Liver (tissue), 9 donors: ENCODE data around the gene CFAP77. TPM values are rescaled to one million over a fixed set of nuclear protein-coding genes. Genes with fewer than 3 reads are reported as not detected.

ENCODE experiments used
- DNase-seq: peaks from one replicate; pipeline ENCODE4 v3.0.0-alpha.2; 2017; ENCODE audit warnings: low spot score
- H3K27ac ChIP-seq, 2 donors: one replicate each; pipeline ENCODE4 v1.7.0; 2013; ENCODE audit warnings: inconsistent platforms in 2 of 2, low read length in 2 of 2, control low read depth in 1 of 2, low read depth in 1 of 2, mild to moderate bottlenecking in 1 of 2
- H3K27me3 ChIP-seq, 4 donors: one replicate each; pipeline versions ENCODE4 v1.6.1 to v1.7.0; 2013; ENCODE audit warnings: low read length in 3 of 4, inconsistent platforms in 1 of 4, mild to moderate bottlenecking in 1 of 4, moderate library complexity in 1 of 4; ENCODE audit not compliant: control insufficient read depth in 4 of 4, insufficient read depth in 4 of 4
- H3K36me3 ChIP-seq, 4 donors: one replicate each; pipeline versions ENCODE4 v1.6.1 to v1.7.0; 2013; ENCODE audit warnings: low read length in 3 of 4, mild to moderate bottlenecking in 3 of 4, low read depth in 1 of 4, moderate library complexity in 1 of 4; ENCODE audit not compliant: control insufficient read depth in 4 of 4, insufficient read depth in 3 of 4
- H3K4me1 ChIP-seq, 4 donors: one replicate each; pipeline versions ENCODE4 v1.6.1 to v1.7.0; 2013; ENCODE audit warnings: low read length in 3 of 4, mild to moderate bottlenecking in 3 of 4, moderate library complexity in 1 of 4; ENCODE audit not compliant: control insufficient read depth in 4 of 4, insufficient read depth in 4 of 4
- H3K4me3 ChIP-seq, 3 donors: one replicate each; pipeline versions ENCODE4 v1.6.1 to v1.7.0; 2013; ENCODE audit warnings: low read length in 3 of 3, control low read depth in 1 of 3, low read depth in 1 of 3, mild to moderate bottlenecking in 1 of 3
- H3K9ac ChIP-seq, 2 donors: one replicate each; pipeline ENCODE4 v1.7.0; 2013; ENCODE audit warnings: low read length in 2 of 2, mild to moderate bottlenecking in 2 of 2, moderate library complexity in 2 of 2, control low read depth in 1 of 2, low read depth in 1 of 2
- H3K9me3 ChIP-seq, 4 donors: one replicate each; pipeline versions ENCODE4 v1.6.1 to v1.7.0; 2013; ENCODE audit warnings: low read length in 3 of 4; ENCODE audit not compliant: control insufficient read depth in 4 of 4
- ATF3 ChIP-seq: IDR thresholded peaks from 2 replicates; pipeline ENCODE4 v1.6.1; 2016; ENCODE audit warnings: antibody characterized with exemption
- CTCF ChIP-seq: fragments of 150-350 bp; IDR thresholded peaks from 2 replicates; pipeline ENCODE4 v1.5.1; 2017; ENCODE audit warnings: improper control_type of control experiment, low read depth, low read length; ENCODE audit not compliant: missing input control
- EGR1 ChIP-seq, 2 donors: IDR thresholded peaks; 2 replicates each; pipeline ENCODE4 v1.6.1; 2016 to 2018; ENCODE audit warnings: antibody characterized with exemption in 2 of 2, low read depth in 2 of 2
- FOXA1 ChIP-seq: IDR thresholded peaks from 2 replicates; pipeline ENCODE4 v1.6.1; 2016; ENCODE audit warnings: antibody characterized with exemption
- FOXA2 ChIP-seq: IDR thresholded peaks from 2 replicates; pipeline ENCODE4 v1.6.1; 2016; ENCODE audit warnings: antibody characterized with exemption
- GABPA ChIP-seq, 2 donors: IDR thresholded peaks in 1 of 2; conservative IDR thresholded peaks in 1 of 2; 2 replicates each; pipeline ENCODE4 v1.6.1; 2016; ENCODE audit warnings: antibody characterized with exemption in 2 of 2, mild to moderate bottlenecking in 1 of 2, moderate library complexity in 1 of 2
- HNF4A ChIP-seq, 2 donors: conservative IDR thresholded peaks; 2 replicates each; pipeline ENCODE4 v1.6.1; 2016; ENCODE audit warnings: antibody characterized with exemption in 2 of 2, mild to moderate bottlenecking in 2 of 2
- HNF4G ChIP-seq: IDR thresholded peaks from 2 replicates; pipeline ENCODE4 v1.6.1; 2016; ENCODE audit warnings: antibody characterized with exemption
- JUND ChIP-seq, 2 donors: IDR thresholded peaks; 2 replicates each; pipeline ENCODE4 v1.6.1; 2016; ENCODE audit warnings: antibody characterized with exemption in 2 of 2
- MAX ChIP-seq: IDR thresholded peaks from 2 replicates; pipeline ENCODE4 v1.6.1; 2016; ENCODE audit warnings: antibody characterized with exemption
- NR2F2 ChIP-seq: IDR thresholded peaks from 2 replicates; pipeline ENCODE4 v1.6.1; 2016; ENCODE audit warnings: antibody characterized with exemption
- RAD21 ChIP-seq, 2 donors: IDR thresholded peaks; 2 replicates each; pipeline ENCODE4 v1.6.1; 2016; ENCODE audit warnings: antibody characterized with exemption in 2 of 2, mild to moderate bottlenecking in 2 of 2
- RXRA ChIP-seq, 2 donors: IDR thresholded peaks; 2 replicates each; pipeline ENCODE4 v1.6.1; 2017 to 2018; ENCODE audit warnings: antibody characterized with exemption in 2 of 2, mild to moderate bottlenecking in 1 of 2
- SP1 ChIP-seq: IDR thresholded peaks from 2 replicates; pipeline ENCODE4 v1.6.1; 2018; ENCODE audit warnings: antibody characterized with exemption, mild to moderate bottlenecking
- TAF1 ChIP-seq: conservative IDR thresholded peaks from 2 replicates; pipeline ENCODE4 v1.6.1; 2016; ENCODE audit warnings: antibody characterized with exemption, mild to moderate bottlenecking
- YY1 ChIP-seq: IDR thresholded peaks from 2 replicates; pipeline ENCODE4 v1.6.1; 2016; ENCODE audit warnings: antibody characterized with exemption, mild to moderate bottlenecking
- ZBTB33 ChIP-seq: IDR thresholded peaks from 2 replicates; pipeline ENCODE4 v1.6.1; 2016; ENCODE audit warnings: antibody characterized with exemption
- WGBS: extraction: QIAGEN DNeasy Blood & Tissue Kit; methylation state at CpG from one replicate; pipeline ENCODE4 v1.1.7; 2013; 5-methylcytosine and 5-hydroxymethylcytosine counted together
- polyA plus RNA-seq, 2 donors: library from polyadenylated mRNA; stranded (reverse) in 1 of 2; unstranded in 1 of 2; fragments of 200-250 nt in 1 of 2; fragments of >200 nt in 1 of 2; fragmentation: Nextera tagmentation in 1 of 2; extraction: Ambion mirVana in 1 of 2; gene quantifications; one replicate each; pipeline versions ENCODE4 v1.2.1 to v1.2.3, GENCODE V29; 2013 to 2015
- total RNA-seq, 2 donors: library from RNA; depleted of rRNA; stranded (reverse); fragments of >200 nt; gene quantifications; one replicate each; pipeline ENCODE4 v1.2.3, GENCODE V29; 2014
- TF ChIP-seq, protein P1 (sequence below): IDR thresholded peaks from 2 replicates; pipeline ENCODE4 v1.6.1; 2016; ENCODE audit warnings: antibody characterized with exemption, mild to moderate bottlenecking
- donor health status: healthy.
- donor health status: healthy.
- donor health status: healthy.
- donor health status: healthy.
- donor health status: healthy.

Gene CFAP77
- total and polyA plus RNA-seq, 4 donors = not detected

DNA sequence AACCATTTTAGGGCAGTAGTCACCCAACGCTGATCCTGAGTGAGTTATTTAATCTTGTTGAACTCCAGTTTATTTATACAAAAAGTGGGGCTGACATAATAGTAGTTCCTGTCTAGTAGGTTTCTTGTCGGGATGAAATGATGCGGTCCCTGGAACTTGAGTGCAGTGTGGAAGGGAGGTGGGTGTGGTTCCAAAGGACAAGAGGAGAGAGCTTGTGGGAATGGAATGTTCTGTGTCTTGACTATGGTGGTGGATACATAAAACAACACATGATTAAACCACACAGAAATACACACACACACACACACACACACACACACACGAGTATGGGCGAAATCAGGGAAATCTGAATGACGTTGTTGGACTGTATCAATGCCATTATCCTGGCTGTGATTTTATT, 106.3 kb downstream of the CFAP77 start:
- WGBS = 74% methylated on average over 6 of the region's 6 CpGs
- no peak overlapping the region for H3K4me3 ChIP-seq
- H3K9me3 ChIP-seq = no peaks in the 10 kb centered on the region
- H3K4me1 ChIP-seq = no peaks in the 10 kb centered on the region
- no peak overlapping the region for H3K9ac ChIP-seq
- H3K27ac ChIP-seq = no peak overlapping the region
- no peaks in the 10 kb centered on the region for H3K36me3 ChIP-seq
- DNase-seq = no peak
- TF ChIP-seq YY1 (no peak), RAD21 (IDR thresholded peaks at IDR 0.05) (no peak), HNF4G (no peak), SP1 (no peak), HNF4A (conservative IDR thresholded peaks at IDR 0.05) (no peak), EGR1 (IDR thresholded peaks at IDR 0.05; ENCODE audit: low read depth in 2 of 2) (no peak), TAF1 (no peak), GABPA (IDR thresholded peaks at IDR 0.05 in 1 of 2, conservative IDR thresholded peaks at IDR 0.05 in 1 of 2) (no peak), NR2F2 (no peak), JUND (IDR thresholded peaks at IDR 0.05) (no peak), FOXA2 (no peak), ZBTB33 (no peak), MAX (no peak), RXRA (IDR thresholded peaks at IDR 0.05) (no peak), ATF3 (no peak), CTCF (no peak), FOXA1 (no peak)
- TF ChIP-seq, protein P1, sequence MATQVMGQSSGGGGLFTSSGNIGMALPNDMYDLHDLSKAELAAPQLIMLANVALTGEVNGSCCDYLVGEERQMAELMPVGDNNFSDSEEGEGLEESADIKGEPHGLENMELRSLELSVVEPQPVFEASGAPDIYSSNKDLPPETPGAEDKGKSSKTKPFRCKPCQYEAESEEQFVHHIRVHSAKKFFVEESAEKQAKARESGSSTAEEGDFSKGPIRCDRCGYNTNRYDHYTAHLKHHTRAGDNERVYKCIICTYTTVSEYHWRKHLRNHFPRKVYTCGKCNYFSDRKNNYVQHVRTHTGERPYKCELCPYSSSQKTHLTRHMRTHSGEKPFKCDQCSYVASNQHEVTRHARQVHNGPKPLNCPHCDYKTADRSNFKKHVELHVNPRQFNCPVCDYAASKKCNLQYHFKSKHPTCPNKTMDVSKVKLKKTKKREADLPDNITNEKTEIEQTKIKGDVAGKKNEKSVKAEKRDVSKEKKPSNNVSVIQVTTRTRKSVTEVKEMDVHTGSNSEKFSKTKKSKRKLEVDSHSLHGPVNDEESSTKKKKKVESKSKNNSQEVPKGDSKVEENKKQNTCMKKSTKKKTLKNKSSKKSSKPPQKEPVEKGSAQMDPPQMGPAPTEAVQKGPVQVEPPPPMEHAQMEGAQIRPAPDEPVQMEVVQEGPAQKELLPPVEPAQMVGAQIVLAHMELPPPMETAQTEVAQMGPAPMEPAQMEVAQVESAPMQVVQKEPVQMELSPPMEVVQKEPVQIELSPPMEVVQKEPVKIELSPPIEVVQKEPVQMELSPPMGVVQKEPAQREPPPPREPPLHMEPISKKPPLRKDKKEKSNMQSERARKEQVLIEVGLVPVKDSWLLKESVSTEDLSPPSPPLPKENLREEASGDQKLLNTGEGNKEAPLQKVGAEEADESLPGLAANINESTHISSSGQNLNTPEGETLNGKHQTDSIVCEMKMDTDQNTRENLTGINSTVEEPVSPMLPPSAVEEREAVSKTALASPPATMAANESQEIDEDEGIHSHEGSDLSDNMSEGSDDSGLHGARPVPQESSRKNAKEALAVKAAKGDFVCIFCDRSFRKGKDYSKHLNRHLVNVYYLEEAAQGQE = no peak
- peaks cover 0 to 11% (median 1%) of the 10 kb centered on the region in 4 donors for H3K27me3 ChIP-seq
